HEK293 (cell line): ENCODE data around the gene CRYZL1.

Experiments
- BCL11A ChIP-seq: fragments of 450-650 bp; formaldehyde crosslinking; IDR thresholded peaks from 2 replicates; pipeline ENCODE4 v1.5.1; 2016; ENCODE audit warnings: low read depth, missing biosample characterization, missing genetic modification characterization
- SP3 ChIP-seq: fragments of 450-650 bp; formaldehyde crosslinking; IDR thresholded peaks from 2 replicates; pipeline ENCODE4 v1.5.1; 2016; ENCODE audit warnings: missing biosample characterization, missing genetic modification characterization
- ZNF19 ChIP-seq: fragments of 450-650 bp; formaldehyde crosslinking; IDR thresholded peaks from 2 replicates; pipeline ENCODE4; 2016; ENCODE audit warnings: missing biosample characterization, missing genetic modification characterization, low read depth
- ZNF211 ChIP-seq: fragments of 450-650 bp; formaldehyde crosslinking; IDR thresholded peaks from 2 replicates; pipeline ENCODE4 v1.5.1; 2016; ENCODE audit warnings: low read depth, missing biosample characterization, missing genetic modification characterization
- ZNF544 ChIP-seq: fragments of 450-650 bp; formaldehyde crosslinking; IDR thresholded peaks from 2 replicates; pipeline ENCODE4 v1.5.0; 2017; ENCODE audit warnings: missing biosample characterization, missing genetic modification characterization
- ZNF792 ChIP-seq: fragments of 450-650 bp; formaldehyde crosslinking; IDR thresholded peaks from 2 replicates; pipeline ENCODE4 v1.5.1; 2016; ENCODE audit warnings: missing biosample characterization, missing genetic modification characterization
- TF ChIP-seq, protein P1 (sequence below): fragments of 450-650 bp; formaldehyde crosslinking; IDR thresholded peaks from 2 replicates; pipeline ENCODE4 v1.5.1; 2016; ENCODE audit warnings: missing biosample characterization, missing genetic modification characterization
- TF ChIP-seq, protein P2 (sequence below): fragments of 450-650 bp; IDR thresholded peaks from 2 replicates; pipeline ENCODE4 v1.5.1; 2018; ENCODE audit warnings: missing biosample characterization, mild to moderate bottlenecking, missing genetic modification characterization

Gene CRYZL1

DNA sequence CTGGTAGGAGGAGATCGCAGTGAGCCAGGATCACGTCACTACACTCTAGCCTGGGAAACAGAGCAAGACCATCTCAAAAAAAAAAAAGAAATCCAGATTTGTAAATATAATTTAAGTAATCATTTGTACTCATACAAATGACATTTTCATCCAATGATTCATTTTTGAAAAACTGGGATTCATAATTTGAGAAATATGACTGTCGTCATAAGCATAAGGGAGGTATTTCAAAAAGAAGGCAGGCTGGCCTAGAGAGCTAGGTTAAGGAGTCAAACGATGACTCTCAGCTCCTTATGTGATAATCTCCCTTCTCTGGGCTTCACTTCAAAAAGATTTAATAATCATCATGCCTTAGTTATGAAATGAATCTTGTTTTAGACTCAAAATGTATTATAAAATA, 101.9 kb downstream of the CRYZL1 start (continued):
- TF ChIP-seq ZNF544 (tag by site-specific recombination) (no peak), ZNF19 (tag by site-specific recombination) (no peak), ZNF792 (tag by site-specific recombination) (no peak), SP3 (tag by site-specific recombination) (no peak), ZNF211 (tag by site-specific recombination) (no peak), BCL11A (no peak)
- TF ChIP-seq, protein P1, sequence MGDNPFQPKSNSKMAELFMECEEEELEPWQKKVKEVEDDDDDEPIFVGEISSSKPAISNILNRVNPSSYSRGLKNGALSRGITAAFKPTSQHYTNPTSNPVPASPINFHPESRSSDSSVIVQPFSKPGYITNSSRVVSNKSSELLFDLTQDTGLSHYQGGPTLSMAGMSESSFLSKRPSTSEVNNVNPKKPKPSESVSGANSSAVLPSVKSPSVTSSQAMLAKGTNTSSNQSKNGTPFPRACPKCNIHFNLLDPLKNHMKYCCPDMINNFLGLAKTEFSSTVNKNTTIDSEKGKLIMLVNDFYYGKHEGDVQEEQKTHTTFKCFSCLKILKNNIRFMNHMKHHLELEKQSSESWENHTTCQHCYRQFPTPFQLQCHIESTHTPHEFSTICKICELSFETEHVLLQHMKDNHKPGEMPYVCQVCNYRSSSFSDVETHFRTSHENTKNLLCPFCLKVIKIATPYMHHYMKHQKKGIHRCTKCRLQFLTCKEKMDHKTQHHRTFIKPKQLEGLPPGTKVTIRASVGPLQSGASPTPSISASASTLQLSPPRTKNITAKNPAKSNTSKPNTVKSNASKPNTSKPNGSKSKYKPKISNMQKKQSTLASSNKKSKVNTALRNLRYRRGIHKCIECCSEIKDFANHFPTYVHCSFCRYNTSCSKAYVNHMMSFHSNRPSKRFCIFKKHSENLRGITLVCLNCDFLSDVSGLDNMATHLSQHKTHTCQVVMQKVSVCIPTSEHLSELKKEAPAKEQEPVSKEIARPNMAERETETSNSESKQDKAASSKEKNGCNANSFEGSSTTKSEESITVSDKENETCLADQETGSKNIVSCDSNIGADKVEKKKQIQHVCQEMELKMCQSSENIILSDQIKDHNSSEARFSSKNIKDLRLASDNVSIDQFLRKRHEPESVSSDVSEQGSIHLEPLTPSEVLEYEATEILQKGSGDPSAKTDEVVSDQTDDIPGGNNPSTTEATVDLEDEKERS (tag by site-specific recombination): no peak
- TF ChIP-seq, protein P2, sequence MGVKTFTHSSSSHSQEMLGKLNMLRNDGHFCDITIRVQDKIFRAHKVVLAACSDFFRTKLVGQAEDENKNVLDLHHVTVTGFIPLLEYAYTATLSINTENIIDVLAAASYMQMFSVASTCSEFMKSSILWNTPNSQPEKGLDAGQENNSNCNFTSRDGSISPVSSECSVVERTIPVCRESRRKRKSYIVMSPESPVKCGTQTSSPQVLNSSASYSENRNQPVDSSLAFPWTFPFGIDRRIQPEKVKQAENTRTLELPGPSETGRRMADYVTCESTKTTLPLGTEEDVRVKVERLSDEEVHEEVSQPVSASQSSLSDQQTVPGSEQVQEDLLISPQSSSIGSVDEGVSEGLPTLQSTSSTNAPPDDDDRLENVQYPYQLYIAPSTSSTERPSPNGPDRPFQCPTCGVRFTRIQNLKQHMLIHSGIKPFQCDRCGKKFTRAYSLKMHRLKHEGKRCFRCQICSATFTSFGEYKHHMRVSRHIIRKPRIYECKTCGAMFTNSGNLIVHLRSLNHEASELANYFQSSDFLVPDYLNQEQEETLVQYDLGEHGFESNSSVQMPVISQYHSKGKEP: no peak
